SU-DHL-6 (cell line): ENCODE results near the gene DPYSL5.

ENCODE experiments used
- H2AFZ ChIP-seq: fragments of 200-600 bp; sonication (generic); 2 replicates; pipeline ENCODE4 v1.6.1; 2014; ENCODE audit warnings: low read depth, mild to moderate bottlenecking, moderate library complexity, mixed read lengths, antibody characterized with exemption, low read length; ENCODE audit not compliant: severe bottlenecking
- H3F3A ChIP-seq: fragments of 200-600 bp; shearing (Covaris generic); 2 replicates; pipeline ENCODE4 v1.6.0; 2016; ENCODE audit warnings: antibody characterized with exemption, mild to moderate bottlenecking; ENCODE audit not compliant: insufficient read depth
- H3K27ac ChIP-seq: fragments of 200-600 bp; sonication (generic); 2 replicates; pipeline ENCODE4 v1.5.1; 2016; ENCODE audit warnings: low read depth, mild to moderate bottlenecking, low read length, moderate library complexity, mixed read lengths
- H3K27me3 ChIP-seq: fragments of 200-600 bp; sonication (generic), shearing (Covaris generic); 2 replicates; pipeline ENCODE4 v1.6.0; 2014; ENCODE audit warnings: mild to moderate bottlenecking, low read length
- H3K36me3 ChIP-seq: fragments of 200-600 bp; sonication (generic); 2 replicates; pipeline ENCODE4 v1.6.1; 2014; ENCODE audit warnings: mild to moderate bottlenecking, low read length, mixed read lengths
- H3K4me2 ChIP-seq: fragments of 300-600, 200-600 bp; shearing (Covaris generic), sonication (generic); 2 replicates; pipeline ENCODE4 v1.6.0; 2014; ENCODE audit warnings: low read length, low read depth, mild to moderate bottlenecking; ENCODE audit not compliant: poor library complexity, severe bottlenecking
- H3K4me3 ChIP-seq: fragments of 200-600 bp; sonication (generic); 2 replicates; pipeline ENCODE4 v1.5.1; 2014; ENCODE audit warnings: antibody characterized with exemption, low read length, mild to moderate bottlenecking, mixed read lengths; ENCODE audit not compliant: insufficient read depth, poor library complexity, severe bottlenecking
- H3K79me2 ChIP-seq: fragments of 200-600 bp; sonication (generic); 2 replicates; pipeline ENCODE4 v1.6.1; 2014; ENCODE audit warnings: mild to moderate bottlenecking, low read length, moderate library complexity; ENCODE audit not compliant: insufficient read depth
- H3K9ac ChIP-seq: fragments of 200-600 bp; sonication (generic); 2 replicates; pipeline ENCODE4 v1.7.0; 2014; ENCODE audit warnings: mild to moderate bottlenecking, low read length
- H3K9me2 ChIP-seq: fragments of 200-600 bp; sonication (generic); replicated peaks from 2 replicates; pipeline ENCODE4 v1.6.1; 2014; ENCODE audit warnings: low read length; ENCODE audit not compliant: insufficient read depth
- H3K9me3 ChIP-seq: fragments of 200-600 bp; sonication (generic); 2 replicates; pipeline ENCODE4 v1.6.1; 2014; ENCODE audit warnings: low read length, mixed read lengths; ENCODE audit not compliant: insufficient read depth
- H4K20me1 ChIP-seq: fragments of 200-600 bp; sonication (generic); 2 replicates; pipeline ENCODE4 v1.6.1; 2014; ENCODE audit warnings: low read depth, mild to moderate bottlenecking, antibody characterized with exemption, low read length, moderate library complexity, mixed read lengths
- CTCF ChIP-seq: fragments of 200-600 bp; sonication (generic); IDR thresholded peaks from one replicate; pipeline ENCODE4 v1.5.1; 2017; ENCODE audit warnings: antibody characterized with exemption, mild to moderate bottlenecking, low read length, moderate library complexity; ENCODE audit not compliant: insufficient read depth, poor library complexity, severe bottlenecking
- EZH2phosphoT487 ChIP-seq: fragments of 200-600 bp; sonication (generic), shearing (Covaris generic); conservative IDR thresholded peaks from 2 replicates; pipeline ENCODE4 v1.6.1; 2018; ENCODE audit warnings: mild to moderate bottlenecking, antibody characterized with exemption, low read length, moderate library complexity, mixed read lengths

Gene DPYSL5

GRCh38 chr2:26982102-26982742, 134.3 kb downstream of the DPYSL5 start:
- Histone ChIP-seq H3K4me2 (no peak overlapping the region), H3K9me2 (no peaks in the 10 kb centered on the region), H3K27me3 (no peaks in the 10 kb centered on the region), H3K4me3 (no peak overlapping the region), H3F3A (no peaks in the 10 kb centered on the region), H3K36me3 (no peaks in the 10 kb centered on the region), H3K9me3 (no peaks in the 10 kb centered on the region), H2AFZ (no peak overlapping the region), H3K9ac (no peak overlapping the region), H3K79me2 (no peaks in the 10 kb centered on the region), H3K27ac (no peak overlapping the region), H4K20me1 (no peaks in the 10 kb centered on the region)
- TF ChIP-seq EZH2phosphoT487 (no peak), CTCF (peak; percentile 9)

- no peaks in the 10 kb centered on the region for H3F3A ChIP-seq
- no peaks in the 10 kb centered on the region for H3K9me3 ChIP-seq
- TF ChIP-seq EZH2phosphoT487 (no peak), CTCF (no peak)
- no peak overlapping the region for H3K9ac ChIP-seq
- H3K4me2 ChIP-seq: no peak overlapping the region
- no peaks in the 10 kb centered on the region for H3K79me2 ChIP-seq
- no peak overlapping the region for H3K27ac ChIP-seq
- H3K9me2 ChIP-seq: no peaks in the 10 kb centered on the region
- H3K36me3 ChIP-seq: no peaks in the 10 kb centered on the region
- H2AFZ ChIP-seq: no peak overlapping the region
- H3K27me3 ChIP-seq: no peaks in the 10 kb centered on the region
- no peak overlapping the region for H3K4me3 ChIP-seq
- H4K20me1 ChIP-seq: no peaks in the 10 kb centered on the region
Measured at GRCh38 chr2:26983746-26984145, 135.8 kb downstream of the DPYSL5 start.

DNA sequence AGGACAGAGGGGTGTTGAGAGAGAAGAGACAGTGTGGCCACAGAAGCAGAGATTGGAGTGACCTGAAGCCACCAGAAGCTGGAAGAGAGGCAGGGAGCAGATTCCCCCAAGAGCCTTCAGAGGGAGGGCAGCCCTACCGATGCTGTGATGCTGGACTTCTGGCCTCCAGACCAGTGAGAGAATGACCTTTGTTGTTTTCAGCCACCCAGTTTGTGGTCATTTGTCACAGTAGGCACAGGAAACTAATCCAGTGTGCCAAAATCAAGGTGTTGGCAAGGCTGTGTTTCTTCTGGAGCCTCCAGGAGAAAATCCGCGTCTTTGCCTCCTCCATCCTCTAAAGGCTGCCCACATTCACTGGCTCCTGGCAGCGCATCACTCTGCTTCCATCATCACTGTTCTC, 137.9 kb downstream of the DPYSL5 start:
- Histone ChIP-seq H3K27me3 (no peaks in the 10 kb centered on the region), H3K9me3 (no peaks in the 10 kb centered on the region), H3K79me2 (no peaks in the 10 kb centered on the region), H3K4me2 (no peak overlapping the region), H3K27ac (no peak overlapping the region), H3K4me3 (no peak overlapping the region), H3F3A (no peaks in the 10 kb centered on the region), H3K9ac (no peak overlapping the region), H4K20me1 (no peaks in the 10 kb centered on the region), H3K36me3 (no peaks in the 10 kb centered on the region), H3K9me2 (no peaks in the 10 kb centered on the region), H2AFZ (no peak overlapping the region)
- TF ChIP-seq CTCF (no peak), EZH2phosphoT487 (no peak)
